ENCODE results near the gene FCER2. TPM values are rescaled to one million over a fixed set of nuclear protein-coding genes. Genes with fewer than 3 reads are reported as not detected.

FCER2 gene
- total and polyA plus RNA-seq, 3 donors from 2014 or later, result 0.79 to 1.1 (median 0.87) TPM

DNA sequence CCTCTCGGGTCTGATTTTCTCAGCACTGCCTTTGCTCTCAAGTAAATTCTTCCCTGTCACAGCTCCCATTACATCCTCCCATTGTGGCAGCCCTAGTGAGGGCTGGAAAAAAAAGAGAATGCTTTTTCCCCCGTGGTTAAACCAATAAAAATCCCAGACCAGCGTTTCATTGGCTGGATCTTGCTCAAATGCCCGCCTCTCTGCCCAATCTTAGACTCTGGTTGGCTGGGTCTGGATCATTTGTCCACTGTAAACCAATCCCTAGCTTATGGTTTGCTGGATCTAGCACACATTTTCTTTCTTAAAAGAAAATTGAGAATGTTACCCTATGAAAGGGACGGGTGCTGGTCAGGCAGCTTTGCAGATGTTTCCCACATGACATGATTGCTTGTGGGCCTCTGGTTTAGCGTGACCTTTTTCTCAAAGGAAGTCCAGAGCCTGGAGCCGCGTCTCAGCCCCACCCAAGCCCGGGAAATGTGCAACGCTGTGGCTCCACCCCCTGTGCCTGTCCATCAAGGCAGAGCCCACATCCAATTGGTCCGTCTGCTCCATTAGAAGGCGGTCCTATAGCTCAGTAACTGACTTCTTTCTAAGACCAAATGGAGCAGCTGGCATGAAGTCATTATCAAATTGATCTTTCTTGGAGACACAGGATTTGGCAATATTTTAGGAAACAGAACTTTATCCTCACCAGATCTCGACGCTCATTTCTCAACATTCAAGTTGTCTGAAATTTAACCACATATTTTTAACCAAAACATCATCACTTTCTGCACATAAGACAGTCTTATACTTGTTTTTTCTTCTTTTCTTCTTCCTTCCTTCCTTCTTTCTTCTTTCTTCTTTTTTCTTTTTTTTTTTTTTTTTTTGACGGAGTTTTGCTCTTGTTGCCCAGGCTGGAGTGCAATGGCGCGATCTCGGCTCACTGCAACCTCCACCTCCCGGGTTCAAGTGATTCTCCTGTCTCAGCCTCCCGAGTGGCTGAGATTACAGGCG, 27.6 kb downstream of the FCER2 start:
- Histone ChIP-seq H3K36me3 (ENCODE audit: low read depth, missing control alignments) (no peaks in the 10 kb centered on the region), H3K9me3 (no peaks in the 10 kb centered on the region), H3K4me3 (peak overlapping the region in 1 of 2 donors; percentile 6), H3K27ac (no peak overlapping the region), H3K27me3 (no peaks in the 10 kb centered on the region), H3K4me1 (no peaks in the 10 kb centered on the region)
- DNase-seq, result peak; percentile 80
- intact Hi-C loops (cut with DNase I; ENCODE audit: low total_unique reads), result loop anchor here (10.0 kb wide), 1 partner anchor 110 kb away; no protein-coding TSS in a partner anchor
- no peak for TF ChIP-seq POLR2A (IDR thresholded peaks at IDR 0.05)
- TF ChIP-seq, protein P1, sequence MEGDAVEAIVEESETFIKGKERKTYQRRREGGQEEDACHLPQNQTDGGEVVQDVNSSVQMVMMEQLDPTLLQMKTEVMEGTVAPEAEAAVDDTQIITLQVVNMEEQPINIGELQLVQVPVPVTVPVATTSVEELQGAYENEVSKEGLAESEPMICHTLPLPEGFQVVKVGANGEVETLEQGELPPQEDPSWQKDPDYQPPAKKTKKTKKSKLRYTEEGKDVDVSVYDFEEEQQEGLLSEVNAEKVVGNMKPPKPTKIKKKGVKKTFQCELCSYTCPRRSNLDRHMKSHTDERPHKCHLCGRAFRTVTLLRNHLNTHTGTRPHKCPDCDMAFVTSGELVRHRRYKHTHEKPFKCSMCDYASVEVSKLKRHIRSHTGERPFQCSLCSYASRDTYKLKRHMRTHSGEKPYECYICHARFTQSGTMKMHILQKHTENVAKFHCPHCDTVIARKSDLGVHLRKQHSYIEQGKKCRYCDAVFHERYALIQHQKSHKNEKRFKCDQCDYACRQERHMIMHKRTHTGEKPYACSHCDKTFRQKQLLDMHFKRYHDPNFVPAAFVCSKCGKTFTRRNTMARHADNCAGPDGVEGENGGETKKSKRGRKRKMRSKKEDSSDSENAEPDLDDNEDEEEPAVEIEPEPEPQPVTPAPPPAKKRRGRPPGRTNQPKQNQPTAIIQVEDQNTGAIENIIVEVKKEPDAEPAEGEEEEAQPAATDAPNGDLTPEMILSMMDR (IDR thresholded peaks at IDR 0.05), result no peak
- 45 to 50% methylated on average over 18 to 21 of the region's 21 CpGs for WGBS, 2 donors

DNA sequence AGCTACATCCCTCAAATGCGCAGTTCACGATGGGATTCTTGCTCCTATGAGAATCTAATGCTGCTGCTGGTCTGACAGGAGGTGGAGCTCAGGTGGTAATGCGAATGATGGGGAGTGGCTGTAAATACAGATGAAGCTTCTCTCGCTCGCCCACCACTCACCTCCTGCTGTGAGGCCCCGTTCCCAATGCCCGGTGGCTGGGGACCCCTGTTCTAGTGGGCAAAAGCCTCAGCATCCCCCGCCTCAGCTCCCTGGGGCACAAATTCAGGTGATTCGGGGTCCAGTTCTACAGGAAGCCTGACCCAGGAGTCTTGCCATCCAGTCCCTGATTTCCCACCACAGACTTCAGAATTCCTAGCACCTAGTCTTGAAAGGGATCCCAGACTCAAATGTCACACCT, 29.4 kb downstream of the FCER2 start:
- no peaks in the 10 kb centered on the region for H3K4me1 ChIP-seq
- no peaks in the 10 kb centered on the region for H3K9me3 ChIP-seq
- intact Hi-C loops (cut with DNase I; ENCODE audit: low total_unique reads), result loop anchor here (10.0 kb wide), 1 partner anchor 108 kb away; no protein-coding TSS in a partner anchor
- no peak overlapping the region for H3K27ac ChIP-seq
- H3K4me3 ChIP-seq, result no peak overlapping the region
- no peak for TF ChIP-seq POLR2A (IDR thresholded peaks at IDR 0.05)
- TF ChIP-seq, protein P1 (IDR thresholded peaks at IDR 0.05), result no peak
- WGBS, 2 donors, result 47 to 66% methylated on average over 9 of the region's 9 CpGs
- no peak for DNase-seq
- no peaks in the 10 kb centered on the region for H3K27me3 ChIP-seq
- no peaks in the 10 kb centered on the region for H3K36me3 ChIP-seq (ENCODE audit: low read depth, missing control alignments)

GRCh38 chr19:7670790-7671189, 31.1 kb downstream of the FCER2 start:
- Histone ChIP-seq H3K27me3 (no peaks in the 10 kb centered on the region), H3K27ac (no peak overlapping the region), H3K4me1 (no peaks in the 10 kb centered on the region), H3K9me3 (no peaks in the 10 kb centered on the region), H3K36me3 (ENCODE audit: low read depth, missing control alignments) (no peaks in the 10 kb centered on the region), H3K4me3 (no peak overlapping the region)
- no peak for TF ChIP-seq POLR2A (IDR thresholded peaks at IDR 0.05)
- TF ChIP-seq, protein P1 (IDR thresholded peaks at IDR 0.05), result no peak
- no peak for DNase-seq
- WGBS, 2 donors, result 23 to 29% methylated on average over 8 to 9 of the region's 9 CpGs
- intact Hi-C loops (cut with DNase I; ENCODE audit: low total_unique reads), result loop anchor here (10.0 kb wide), 1 partner anchor 106 kb away; no protein-coding TSS in a partner anchor

DNA sequence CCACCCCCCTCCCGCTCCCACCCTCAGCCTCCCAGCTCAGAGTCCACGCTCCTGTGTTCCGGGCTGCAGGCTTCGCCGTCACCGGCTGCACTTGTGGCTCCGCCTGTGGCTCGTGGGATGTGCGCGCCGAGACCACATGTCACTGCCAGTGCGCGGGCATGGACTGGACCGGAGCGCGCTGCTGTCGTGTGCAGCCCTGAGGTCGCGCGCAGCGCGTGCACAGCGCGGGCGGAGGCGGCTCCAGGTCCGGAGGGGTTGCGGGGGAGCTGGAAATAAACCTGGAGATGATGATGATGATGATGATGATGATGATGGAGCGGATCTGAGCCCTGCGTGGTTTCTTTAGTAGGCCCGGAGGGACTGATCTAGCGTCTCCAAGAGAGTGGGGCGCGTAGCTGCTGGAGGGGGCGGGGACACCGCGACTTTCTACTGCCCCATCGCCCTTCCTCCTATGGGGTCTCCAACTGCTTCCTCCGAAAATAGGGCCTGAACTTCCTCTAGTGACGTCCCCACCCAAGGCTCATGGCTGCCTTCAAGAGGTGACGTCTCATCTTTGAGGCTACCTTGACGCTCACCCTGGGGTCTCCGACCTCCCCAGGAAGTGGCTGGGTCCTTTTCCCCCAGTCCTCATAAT, 31.7 kb downstream of the FCER2 start:
- no peak for TF ChIP-seq POLR2A (IDR thresholded peaks at IDR 0.05)
- TF ChIP-seq, protein P1 (IDR thresholded peaks at IDR 0.05), result no peak
- H3K27me3 ChIP-seq, result no peaks in the 10 kb centered on the region
- no peaks in the 10 kb centered on the region for H3K4me1 ChIP-seq
- WGBS, 2 donors, result 0 to 2% methylated on average over 26 to 32 of the region's 43 CpGs
- H3K9me3 ChIP-seq, result no peaks in the 10 kb centered on the region
- peak overlapping the region; percentile 7 to 24 for H3K4me3 ChIP-seq
- no peaks in the 10 kb centered on the region for H3K36me3 ChIP-seq (ENCODE audit: low read depth, missing control alignments)
- intact Hi-C loops (cut with DNase I; ENCODE audit: low total_unique reads), result loop anchor here (10.0 kb wide), 1 partner anchor 105 kb away; no protein-coding TSS in a partner anchor
- peak; percentile 26 for DNase-seq
- no peak overlapping the region for H3K27ac ChIP-seq
